Neural progenitor cell (in vitro differentiated cells): ENCODE measurements around the gene ATP1A4. TPM values are rescaled to one million over a fixed set of nuclear protein-coding genes. Genes with fewer than 3 reads are reported as not detected.

ENCODE experiments used
- DNase-seq: peaks from one replicate; pipeline ENCODE4 v3.0.0-alpha.2; 2016; ENCODE audit warnings: low spot score
- H2AFZ ChIP-seq: fragments of 200-600 bp; sonication (generic); replicated peaks from 2 replicates; pipeline ENCODE4 v1.6.1; 2016; ENCODE audit warnings: antibody characterized with exemption
- H3F3A ChIP-seq: fragments of 200-600 bp; sonication (generic); 2 replicates; pipeline ENCODE4 v1.6.1; 2016; ENCODE audit warnings: antibody characterized with exemption, low read depth
- H3K27ac ChIP-seq: fragments of 200-600 bp; sonication (generic); 2 replicates; pipeline ENCODE4 v1.5.1; 2016; ENCODE audit warnings: mild to moderate bottlenecking
- H3K27me3 ChIP-seq: fragments of 200-600 bp; sonication (generic); 2 replicates; pipeline ENCODE4 v1.6.1; 2016; ENCODE audit warnings: mild to moderate bottlenecking, moderate library complexity
- H3K36me3 ChIP-seq: fragments of 200-600 bp; sonication (generic); 2 replicates; pipeline ENCODE4 v1.5.1; 2016
- H3K4me1 ChIP-seq: fragments of 200-600 bp; sonication (generic); 2 replicates; pipeline ENCODE4 v1.6.1; 2016; ENCODE audit warnings: mixed run types
- H3K4me2 ChIP-seq: fragments of 200-600 bp; sonication (generic); 2 replicates; pipeline ENCODE4 v1.6.1; 2016
- H3K4me3 ChIP-seq: fragments of 200-600 bp; sonication (generic); 2 replicates; pipeline ENCODE4 v1.5.1; 2016
- H3K79me2 ChIP-seq: fragments of 200-600 bp; sonication (generic); 2 replicates; pipeline ENCODE4 v1.6.1; 2016; ENCODE audit warnings: low read depth
- H3K9ac ChIP-seq: fragments of 200-600 bp; sonication (generic); 2 replicates; pipeline ENCODE4 v1.6.1; 2016
- H3K9me3 ChIP-seq: fragments of 200-600 bp; sonication (generic); 2 replicates; pipeline ENCODE4 v1.5.1; 2016; ENCODE audit warnings: low read depth
- H4K20me1 ChIP-seq: fragments of 200-600 bp; sonication (generic); 2 replicates; pipeline ENCODE4 v1.6.1; 2016; ENCODE audit warnings: low read depth
- H3K27ac Mint-ChIP-seq: 3 replicates; pipeline ENCODE4 v1.8.0; 2021; ENCODE audit warnings: mixed read lengths
- H3K27me3 Mint-ChIP-seq: 2 replicates; pipeline ENCODE4 v1.8.0; 2022; ENCODE audit warnings: low read depth, mild to moderate bottlenecking, inconsistent platforms, moderate library complexity, mixed read lengths; ENCODE audit not compliant: insufficient read depth
- H3K36me3 Mint-ChIP-seq: 3 replicates; pipeline ENCODE4 v1.8.0; 2021; ENCODE audit warnings: mixed read lengths
- H3K4me1 Mint-ChIP-seq: 3 replicates; pipeline ENCODE4 v1.8.0; 2021; ENCODE audit warnings: mixed read lengths
- H3K4me3 Mint-ChIP-seq: 3 replicates; pipeline ENCODE4 v1.8.0; 2021; ENCODE audit warnings: mild to moderate bottlenecking, moderate library complexity, mixed read lengths
- H3K9me3 Mint-ChIP-seq: 3 replicates; pipeline ENCODE4 v1.8.0; 2020; ENCODE audit warnings: mixed read lengths
- CTCF ChIP-seq: fragments of 200-600 bp; sonication (generic); IDR thresholded peaks from 2 replicates; pipeline ENCODE4 v1.5.1; 2017; ENCODE audit warnings: antibody characterized with exemption, mild to moderate bottlenecking
- EZH2 ChIP-seq: fragments of 200-600 bp; sonication (generic); IDR thresholded peaks from 2 replicates; pipeline ENCODE4 v1.6.1; 2017; ENCODE audit warnings: antibody characterized with exemption, mild to moderate bottlenecking, moderate library complexity
- EZH2phosphoT487 ChIP-seq: fragments of 200-600 bp; sonication (generic); IDR thresholded peaks from 2 replicates; pipeline ENCODE4 v1.6.1; 2017; ENCODE audit warnings: antibody characterized with exemption
- total RNA-seq: library from RNA; depleted of rRNA; stranded (reverse); fragments of >200 nt; gene quantifications from 2 replicates; pipeline ENCODE4 v1.2.3, GENCODE V29; 2015; ENCODE audit warnings: low replicate concordance

The ATP1A4 gene
- total RNA-seq, 1 donor from 2014 or later = 0.17 TPM

DNA sequence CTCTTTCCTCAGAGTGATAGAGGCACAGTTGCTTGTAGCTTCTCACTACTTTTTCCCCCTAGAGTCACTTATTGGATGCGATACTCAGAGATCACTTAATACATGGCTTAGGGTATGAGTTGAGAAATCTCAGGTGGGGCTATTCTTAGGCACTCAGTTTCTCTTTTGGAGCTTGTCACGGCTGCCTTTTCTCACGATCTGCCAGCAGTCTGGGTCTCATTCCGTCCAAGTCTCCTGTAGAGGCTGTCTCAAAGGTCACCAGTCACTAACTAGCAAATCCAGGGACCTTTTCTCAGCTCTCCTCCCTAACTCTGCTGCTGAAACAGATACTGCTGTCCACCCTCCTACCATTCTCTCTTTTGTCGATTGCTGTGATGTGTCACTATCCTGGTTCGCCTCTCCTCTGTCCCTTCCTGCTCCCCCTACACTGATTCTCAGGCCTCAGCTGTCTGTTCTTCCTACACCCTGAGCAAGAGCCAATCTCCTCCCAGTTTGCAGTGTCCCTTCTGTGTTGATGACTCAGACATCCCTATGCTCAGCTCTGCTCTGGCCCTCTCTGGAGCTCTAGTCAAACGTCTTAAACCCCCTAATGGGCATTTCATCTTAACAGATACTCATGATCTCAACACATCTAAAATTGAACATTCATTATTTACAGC lies 23.4 kb upstream of the ATP1A4 start:
- H3K36me3 Mint-ChIP-seq = peaks cover 60% of the 10 kb centered on the region
- Histone ChIP-seq H3K9ac (no peak overlapping the region), H3K79me2 (no peaks in the 10 kb centered on the region), H4K20me1 (peaks cover 3% of the 10 kb centered on the region), H3K36me3 (peaks cover 6% of the 10 kb centered on the region), H3K27ac (no peak overlapping the region), H3K27me3 (no peaks in the 10 kb centered on the region), H3K4me1 (no peaks in the 10 kb centered on the region), H3F3A (no peaks in the 10 kb centered on the region), H3K4me3 (no peak overlapping the region), H3K9me3 (no peaks in the 10 kb centered on the region), H2AFZ (no peak overlapping the region), H3K4me2 (no peak overlapping the region)
- DNase-seq = no peak
- peaks cover 3% of the 10 kb centered on the region for H3K4me1 Mint-ChIP-seq
- no peaks in the 10 kb centered on the region for H3K9me3 Mint-ChIP-seq
- H3K27me3 Mint-ChIP-seq = peaks cover 4% of the 10 kb centered on the region
- H3K27ac Mint-ChIP-seq = no peak overlapping the region
- no peak overlapping the region for H3K4me3 Mint-ChIP-seq
- TF ChIP-seq EZH2 (no peak), CTCF (no peak), EZH2phosphoT487 (no peak)

- no peak for DNase-seq
These were observed 22.8 kb upstream of the ATP1A4 start for GRCh38 chr1:160128636-160129035.

DNA sequence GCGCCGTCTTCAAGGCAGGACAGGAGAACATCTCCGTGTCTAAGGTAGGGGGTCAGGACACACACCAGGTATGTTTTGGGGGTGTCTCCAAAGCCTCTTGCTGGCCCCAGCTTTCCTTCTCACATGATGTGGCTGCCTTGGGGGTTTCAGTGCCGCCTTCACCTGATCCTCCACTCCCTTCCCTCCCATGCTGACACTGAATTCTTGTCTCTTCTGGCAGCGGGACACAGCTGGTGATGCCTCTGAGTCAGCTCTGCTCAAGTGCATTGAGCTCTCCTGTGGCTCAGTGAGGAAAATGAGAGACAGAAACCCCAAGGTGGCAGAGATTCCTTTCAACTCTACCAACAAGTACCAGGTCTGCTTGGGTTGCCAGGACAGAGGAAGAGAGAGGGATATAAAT lies 22.4 kb upstream of the ATP1A4 start:
- Histone ChIP-seq H2AFZ (no peak overlapping the region), H3K79me2 (no peaks in the 10 kb centered on the region), H3K4me3 (no peak overlapping the region), H3K9ac (no peak overlapping the region), H3K9me3 (no peaks in the 10 kb centered on the region), H3K4me1 (no peaks in the 10 kb centered on the region), H3K4me2 (no peak overlapping the region), H3K36me3 (peaks cover 6% of the 10 kb centered on the region), H3K27me3 (no peaks in the 10 kb centered on the region), H3K27ac (no peak overlapping the region), H3F3A (no peaks in the 10 kb centered on the region), H4K20me1 (no peaks in the 10 kb centered on the region)
- Mint-ChIP-seq H3K27me3 (peaks cover 4% of the 10 kb centered on the region), H3K9me3 (no peaks in the 10 kb centered on the region), H3K4me1 (peaks cover 3% of the 10 kb centered on the region), H3K36me3 (peaks cover 60% of the 10 kb centered on the region), H3K27ac (no peak overlapping the region), H3K4me3 (no peak overlapping the region)
- no peak for TF ChIP-seq EZH2
- no peak for TF ChIP-seq CTCF
- no peak for TF ChIP-seq EZH2phosphoT487
- no peak for DNase-seq

More at GRCh38 chr1:160128636-160129035, 22.8 kb upstream of the ATP1A4 start:
- H3K9me3 ChIP-seq = no peaks in the 10 kb centered on the region
- no peak overlapping the region for H3K4me2 ChIP-seq
- TF ChIP-seq EZH2phosphoT487 (no peak), EZH2 (no peak), CTCF (no peak)
- no peak overlapping the region for H2AFZ ChIP-seq
- no peak overlapping the region for H3K4me3 ChIP-seq
- H3K36me3 ChIP-seq = peaks cover 6% of the 10 kb centered on the region
- Mint-ChIP-seq H3K36me3 (peaks cover 60% of the 10 kb centered on the region), H3K27me3 (peaks cover 4% of the 10 kb centered on the region), H3K4me3 (no peak overlapping the region), H3K27ac (no peak overlapping the region), H3K4me1 (peaks cover 3% of the 10 kb centered on the region), H3K9me3 (no peaks in the 10 kb centered on the region)
- peaks cover 3% of the 10 kb centered on the region for H4K20me1 ChIP-seq
- H3K27ac ChIP-seq = no peak overlapping the region
- H3K4me1 ChIP-seq = no peaks in the 10 kb centered on the region
- H3K79me2 ChIP-seq = no peaks in the 10 kb centered on the region
- no peaks in the 10 kb centered on the region for H3F3A ChIP-seq
- no peak overlapping the region for H3K9ac ChIP-seq
- H3K27me3 ChIP-seq = no peaks in the 10 kb centered on the region
